Stimulated activated CD8-positive, alpha-beta memory T cell treated with anti-CD3 and anti-CD28 coated beads, Interleukin-4, amount 100 ng/mL, for 1 hour (primary cell): Measurements from ENCODE around the gene STN1.

Source experiments
- DNase-seq, 2 donors: peaks; one replicate each; pipeline ENCODE4 v3.0.0-alpha.2; 2020; ENCODE audit warnings: low read depth in 2 of 2, low spot score in 1 of 2

Gene STN1

GRCh38 chr10:103869336-103869735, 48.6 kb downstream of the STN1 start:
- DNase-seq = no peak

DNA sequence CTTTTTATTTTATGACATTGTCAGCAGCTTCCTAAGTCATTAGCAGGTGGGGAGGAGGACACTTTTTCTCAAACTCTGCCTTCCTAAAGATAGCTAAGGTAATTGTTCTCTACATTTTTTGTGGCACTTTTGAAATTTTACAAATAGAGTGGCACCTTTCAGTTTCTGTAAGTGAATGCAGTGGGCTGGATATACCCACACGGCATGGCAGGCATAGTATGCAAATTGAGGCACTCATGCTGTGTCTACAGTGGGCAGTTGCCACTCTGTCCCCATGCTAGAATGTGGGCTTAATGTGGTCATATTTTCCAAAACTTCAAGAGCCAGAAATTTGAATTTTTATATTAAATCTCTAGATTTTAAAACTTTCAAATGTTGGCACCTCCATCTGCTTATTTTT, 49.8 kb downstream of the STN1 start:
- DNase-seq = no peak

- no peak for DNase-seq
Observed at GRCh38 chr10:103861505-103861904, 56.5 kb downstream of the STN1 start.

DNA sequence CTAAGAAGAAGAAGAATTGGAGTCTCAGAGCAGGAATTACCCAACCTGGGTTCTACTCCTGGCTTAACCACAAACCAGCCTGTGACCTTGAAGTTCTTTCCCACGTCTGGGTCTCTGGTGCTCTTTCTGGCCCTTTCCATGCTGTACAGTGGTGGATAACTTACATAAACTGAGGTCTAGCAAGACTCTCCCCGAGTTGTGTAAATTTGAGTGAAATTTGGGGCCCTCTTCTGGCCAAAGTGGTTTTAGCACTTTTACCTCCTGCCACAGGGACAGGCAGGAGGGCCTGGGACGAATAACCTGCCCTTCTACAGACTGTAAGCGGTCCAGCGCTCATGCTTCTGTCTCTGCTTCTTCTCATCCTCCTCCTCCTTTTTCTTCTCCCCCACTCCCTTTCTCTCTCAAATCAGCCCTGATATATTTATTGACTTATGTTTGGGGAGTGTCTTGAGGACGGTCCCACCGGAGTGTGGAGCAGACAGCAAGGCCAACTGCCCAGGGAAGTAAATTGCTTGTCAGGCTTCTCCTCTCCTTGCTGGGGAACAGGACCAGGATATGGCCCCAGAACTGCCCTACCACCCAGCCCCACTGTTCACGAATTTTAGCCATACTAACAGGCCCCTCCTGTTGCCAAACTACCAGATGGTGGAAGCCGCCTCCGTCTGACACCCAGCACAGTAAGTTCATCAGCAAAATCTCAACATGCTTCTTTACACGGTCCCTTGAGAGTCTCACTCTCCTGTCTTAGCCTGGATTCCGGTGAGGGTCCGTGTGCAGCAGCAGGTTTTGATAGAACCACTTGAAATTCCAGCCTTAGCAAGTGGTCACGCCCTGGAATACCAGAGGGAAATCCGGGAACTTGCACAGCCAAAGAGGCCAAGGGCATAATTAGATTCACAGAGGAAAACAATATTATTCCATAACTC, 58.6 kb downstream of the STN1 start:
- DNase-seq = no peak

- DNase-seq = no peak
Observed at GRCh38 chr10:103858360-103858759, 59.6 kb downstream of the STN1 start.

GRCh38 chr10:103856797-103857170, 61.2 kb downstream of the STN1 start:
- DNase-seq = no peak

DNA sequence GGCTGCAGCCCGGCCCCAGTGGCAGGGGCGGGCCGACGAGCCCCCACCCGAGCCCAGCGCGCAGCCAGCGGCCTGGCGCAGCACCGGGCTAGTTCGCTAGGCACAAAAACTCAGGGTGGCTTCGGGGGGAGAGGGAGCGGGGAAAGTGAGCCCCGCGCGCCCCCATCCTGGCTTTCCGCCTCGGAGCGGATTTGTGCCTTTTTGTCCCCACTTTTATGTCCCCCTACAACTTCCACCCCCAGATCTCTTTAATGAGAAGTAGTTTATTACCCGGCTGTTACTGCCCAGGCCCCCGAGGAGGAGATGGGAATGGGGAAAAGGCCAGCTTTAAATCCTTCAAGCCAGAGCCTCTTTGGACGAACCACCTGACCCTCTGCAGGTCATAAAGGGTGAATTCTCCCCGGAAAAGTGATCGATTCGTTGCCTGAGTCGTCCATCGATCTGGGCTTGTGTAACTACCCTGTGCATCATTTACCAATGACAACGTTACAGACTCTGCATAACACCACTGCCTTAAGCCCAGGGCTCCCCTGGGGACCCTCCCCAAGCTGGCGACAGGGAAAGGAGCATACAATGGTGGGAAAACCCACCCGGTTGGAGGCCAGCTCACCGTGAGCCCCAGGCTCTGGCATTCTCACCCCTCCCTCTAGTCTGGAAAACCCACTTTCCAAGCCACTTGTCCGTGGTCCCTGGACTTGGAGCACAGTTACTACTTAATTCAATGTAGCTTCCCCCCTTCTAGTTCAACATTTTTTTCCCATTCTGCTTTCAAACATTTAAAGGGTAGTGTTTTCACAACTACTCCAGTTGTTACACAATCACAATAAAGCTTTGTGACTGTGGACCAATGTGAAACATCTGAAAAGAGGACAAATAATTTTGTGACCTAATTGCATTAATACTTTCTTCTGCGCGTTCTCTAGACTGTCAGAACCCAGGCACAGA, 61.9 kb downstream of the STN1 start:
- no peak for DNase-seq

- no peak for DNase-seq
Observed at GRCh38 chr10:103855424-103855823, 62.6 kb downstream of the STN1 start, which contains the start of gene SH3PXD2A. Gene SH3PXD2A (minus strand): TSS chr10:103855576. CDS start chr10:103855266, 310 bp downstream.

- DNase-seq = no peak
Observed at GRCh38 chr10:103854686-103855391, 63.1 kb downstream of the STN1 start.

DNA sequence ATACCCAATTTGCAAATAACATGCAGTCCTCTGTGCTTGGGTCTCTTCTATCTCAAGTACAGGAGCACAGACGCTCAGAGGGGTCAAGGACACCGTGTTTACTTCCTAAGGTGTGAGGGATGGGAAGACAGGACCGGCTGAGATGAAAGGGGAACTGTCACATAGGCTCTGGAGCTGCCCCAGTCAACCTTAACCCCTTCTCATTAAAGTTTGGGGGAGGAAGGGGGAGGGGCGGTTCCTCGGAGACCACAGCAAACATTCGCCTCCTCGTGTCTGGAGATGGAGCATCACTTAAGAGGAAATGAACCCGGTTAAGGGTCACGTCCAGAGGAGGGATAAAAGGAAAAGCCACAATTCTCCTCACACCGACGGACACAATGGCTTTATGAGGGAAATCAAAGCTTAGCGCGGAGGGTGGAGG, 63.7 kb downstream of the STN1 start:
- no peak for DNase-seq

GRCh38 chr10:103853428-103854264, 64.3 kb downstream of the STN1 start:
- no peak for DNase-seq

- no peak for DNase-seq
Observed at GRCh38 chr10:103852856-103853255, 65.1 kb downstream of the STN1 start.

GRCh38 chr10:103852189-103852711, 65.7 kb downstream of the STN1 start:
- no peak for DNase-seq

DNA sequence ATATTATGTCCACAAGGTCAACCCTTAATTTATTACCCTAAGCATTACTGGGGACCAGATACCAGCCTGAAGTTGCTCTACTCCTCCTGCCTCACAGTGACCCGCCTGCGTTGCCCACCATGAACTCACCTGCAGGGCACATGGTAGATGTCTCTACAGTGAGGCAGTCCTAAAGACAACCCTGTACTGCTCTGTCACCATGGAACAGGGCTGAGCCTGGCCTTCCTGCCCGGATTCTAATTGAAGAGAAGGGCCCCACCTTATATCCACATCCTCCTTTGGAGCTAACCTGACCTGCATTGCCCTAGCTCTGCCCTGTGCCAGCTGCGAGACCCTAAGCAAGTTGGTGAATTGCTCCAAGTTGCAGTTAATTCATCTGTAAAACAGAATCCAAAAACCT, 66.7 kb downstream of the STN1 start:
- DNase-seq = no peak

DNA sequence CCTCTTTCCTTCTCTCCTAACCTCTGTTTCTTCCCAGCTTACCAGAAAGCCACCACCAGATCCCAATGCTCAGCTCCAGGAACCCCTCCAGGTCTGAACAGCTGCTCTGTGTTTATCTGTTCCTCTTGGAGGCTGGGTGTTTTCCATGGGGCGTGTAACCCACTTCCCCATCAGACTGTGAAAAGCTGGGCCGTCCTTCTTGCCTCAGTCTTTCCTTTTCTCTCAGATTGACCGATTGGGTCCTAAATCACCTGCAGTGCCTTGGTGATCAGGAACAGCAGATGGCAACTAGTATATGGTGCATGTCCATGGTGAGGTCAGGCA, 67.5 kb downstream of the STN1 start:
- no peak for DNase-seq

GRCh38 chr10:103849880-103850571, 68.0 kb downstream of the STN1 start:
- no peak for DNase-seq

DNA sequence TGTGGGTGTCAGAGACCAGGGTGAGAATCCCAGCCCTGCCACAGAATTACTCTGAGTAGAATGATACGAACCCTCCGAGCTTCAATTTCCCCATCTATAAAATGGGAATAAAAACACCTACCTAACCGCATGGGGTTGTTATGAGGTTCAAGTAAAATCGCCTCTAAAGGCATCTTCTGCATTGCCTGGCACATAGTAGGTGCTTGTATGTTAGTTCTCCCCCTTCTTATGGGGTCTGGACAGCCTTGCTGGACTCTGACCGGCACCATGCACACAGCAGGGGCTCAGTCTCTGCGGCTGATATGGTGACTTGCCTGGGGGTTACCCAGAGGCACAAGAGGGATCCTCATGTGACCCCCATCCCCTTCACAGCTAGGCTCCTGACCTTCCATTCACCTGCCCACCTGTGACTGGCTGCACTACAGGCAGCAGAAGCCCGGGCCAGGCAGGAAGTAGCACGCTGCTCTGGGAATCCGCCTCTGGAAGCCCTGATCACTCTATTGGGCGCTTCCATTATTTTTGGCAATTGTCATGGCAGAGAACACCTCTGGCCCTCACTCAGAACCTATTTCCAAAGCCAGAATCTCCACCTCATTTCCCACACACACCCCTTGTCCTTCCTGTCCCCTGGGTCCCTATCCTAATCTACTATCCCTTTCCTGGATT, 68.6 kb downstream of the STN1 start:
- DNase-seq = no peak

- no peak for DNase-seq
Observed at GRCh38 chr10:103847909-103848468, 70.0 kb downstream of the STN1 start.

GRCh38 chr10:103847346-103847745, 70.6 kb downstream of the STN1 start:
- DNase-seq = no peak
